ENCODE data around the gene RAB40C.

Gene RAB40C

DNA sequence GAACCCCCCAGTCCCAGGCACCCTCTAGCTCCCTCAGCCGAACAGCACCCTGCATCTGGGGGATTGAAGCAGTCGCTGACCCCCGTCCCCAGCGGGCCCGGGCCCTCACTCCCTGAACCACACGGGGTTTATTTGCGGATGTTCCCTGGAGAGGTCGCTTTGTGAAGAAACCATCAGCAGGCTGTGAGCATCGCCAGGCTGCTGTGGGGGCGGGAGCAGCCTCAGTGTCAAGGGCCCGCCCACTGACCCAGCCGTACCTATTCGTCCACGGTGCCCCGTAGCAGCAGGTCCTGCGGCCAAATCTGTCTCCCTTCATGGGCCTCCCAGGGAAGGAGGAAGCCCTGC, 6.4 kb upstream of the RAB40C start:
- no peak overlapping the region for H3K9ac ChIP-seq (ENCODE audit: low read length)
- no peak overlapping the region for H3K4me3 ChIP-seq (ENCODE audit: low read length)
- H3K27ac ChIP-seq (ENCODE audit: low read depth, low read length), result no peak overlapping the region
- H3K4me1 ChIP-seq (ENCODE audit: control insufficient read depth, insufficient read depth, low read length), result peaks cover 5% of the 10 kb centered on the region
- H3K27me3 ChIP-seq (ENCODE audit: control insufficient read depth, insufficient read depth, low read length), result peaks cover 4% of the 10 kb centered on the region
- H3K36me3 ChIP-seq (ENCODE audit: control insufficient read depth, insufficient read depth, low read length), result no peaks in the 10 kb centered on the region

DNA sequence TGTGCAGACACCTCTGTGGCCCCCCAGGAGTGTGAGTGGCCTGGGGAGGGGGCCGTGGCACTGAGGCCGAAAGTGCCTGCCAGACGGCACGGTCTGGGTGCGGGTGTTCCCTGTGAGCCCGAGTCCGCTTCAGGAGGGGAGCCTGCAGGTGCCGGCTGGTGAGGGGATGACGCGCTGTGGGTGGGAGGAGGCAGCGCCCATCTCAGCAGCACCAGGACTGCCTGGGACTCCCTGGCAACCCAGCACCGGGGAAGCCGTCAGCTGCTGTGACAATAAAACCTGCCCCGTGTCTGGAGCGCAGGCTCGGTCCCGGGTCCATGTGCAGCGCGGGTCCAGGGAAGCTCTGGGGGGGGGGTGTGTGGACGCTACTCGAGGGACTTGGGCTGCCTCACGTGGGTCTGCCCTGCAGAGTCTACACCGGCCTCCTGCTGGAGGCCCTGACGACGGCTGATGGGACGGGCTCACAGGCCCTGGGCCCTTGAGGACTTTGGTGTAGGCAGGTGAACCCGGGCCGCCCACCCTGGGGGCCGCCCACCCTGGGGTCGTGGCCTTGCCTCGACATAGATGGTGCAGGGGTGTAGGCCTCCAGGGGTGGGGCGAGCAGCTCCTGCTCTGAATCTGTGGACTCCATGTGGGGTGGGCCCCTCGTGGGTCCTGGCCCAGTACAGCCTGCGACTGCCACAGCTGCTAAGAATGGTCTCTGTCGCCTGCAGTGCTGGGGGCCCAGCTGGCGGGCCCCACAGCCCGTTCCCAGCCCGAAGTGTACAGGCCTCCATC, 5.9 kb upstream of the RAB40C start:
- H3K27me3 ChIP-seq (ENCODE audit: control insufficient read depth, insufficient read depth, low read length), result peaks cover 4% of the 10 kb centered on the region
- H3K27ac ChIP-seq (ENCODE audit: low read depth, low read length), result no peak overlapping the region
- H3K36me3 ChIP-seq (ENCODE audit: control insufficient read depth, insufficient read depth, low read length), result no peaks in the 10 kb centered on the region
- no peak overlapping the region for H3K9ac ChIP-seq (ENCODE audit: low read length)
- H3K4me3 ChIP-seq (ENCODE audit: low read length), result no peak overlapping the region
- H3K4me1 ChIP-seq (ENCODE audit: control insufficient read depth, insufficient read depth, low read length), result peaks cover 6% of the 10 kb centered on the region

DNA sequence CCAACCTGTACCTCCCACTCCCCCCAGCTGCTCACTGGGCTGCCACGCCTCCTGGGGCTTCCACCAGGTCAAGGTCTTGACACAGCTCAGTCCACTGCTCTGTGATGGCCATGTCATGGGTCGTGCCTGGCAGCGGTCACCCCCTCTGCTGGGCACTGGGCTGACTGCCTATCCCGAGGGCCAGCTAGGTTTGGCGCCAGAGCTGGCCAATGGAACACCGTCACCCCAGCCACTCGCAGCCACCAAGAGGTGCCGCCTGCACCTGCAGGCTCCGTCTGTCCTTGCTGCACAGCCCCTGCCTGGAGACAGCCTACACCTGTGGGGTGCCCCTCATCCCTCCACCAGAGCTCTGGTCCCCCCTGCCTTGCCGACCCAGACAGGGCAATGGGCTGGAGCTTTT, 4.5 kb upstream of the RAB40C start:
- H3K4me1 ChIP-seq (ENCODE audit: control insufficient read depth, insufficient read depth, low read length), result peaks cover 6% of the 10 kb centered on the region

DNA sequence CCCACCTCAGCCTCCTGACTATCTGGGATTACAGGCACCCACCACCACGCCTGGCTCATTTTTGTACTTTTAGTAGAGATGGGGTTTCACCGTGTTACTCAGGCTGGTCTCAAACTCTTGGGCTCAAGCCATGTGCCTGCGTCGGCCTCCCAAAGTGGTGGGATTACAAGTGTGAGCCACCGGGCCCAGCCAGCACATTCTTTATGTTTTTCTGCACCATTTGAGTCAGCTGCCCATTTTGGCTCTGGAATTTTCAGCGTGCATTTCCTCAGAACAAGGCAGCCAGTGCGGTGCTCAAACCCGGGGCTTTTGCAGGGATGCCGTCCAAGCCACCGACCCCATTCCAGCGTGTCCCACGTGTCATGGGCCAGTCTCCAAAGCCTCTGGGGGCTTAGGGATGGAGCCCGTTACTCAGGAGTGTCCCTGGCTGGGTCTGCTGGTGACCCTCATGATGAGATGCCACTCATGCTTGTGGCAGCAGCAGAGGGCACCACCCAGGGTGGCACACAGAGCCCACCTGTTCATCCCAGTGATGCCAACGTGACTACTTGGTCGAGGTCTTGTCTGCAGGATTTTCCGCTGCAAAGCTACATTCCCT, 3.7 kb upstream of the RAB40C start:
- H3K4me3 ChIP-seq (ENCODE audit: low read length), result no peak overlapping the region
- H3K4me1 ChIP-seq (ENCODE audit: control insufficient read depth, insufficient read depth, low read length), result peaks cover 13% of the 10 kb centered on the region
- H3K27me3 ChIP-seq (ENCODE audit: control insufficient read depth, insufficient read depth, low read length), result peaks cover 4% of the 10 kb centered on the region
- H3K27ac ChIP-seq (ENCODE audit: low read depth, low read length), result no peak overlapping the region
- no peaks in the 10 kb centered on the region for H3K36me3 ChIP-seq (ENCODE audit: control insufficient read depth, insufficient read depth, low read length)
- H3K9ac ChIP-seq (ENCODE audit: low read length), result no peak overlapping the region

More for the DNA sequence above, 4.5 kb upstream of the RAB40C start:
- no peak overlapping the region for H3K9ac ChIP-seq (ENCODE audit: low read length)
- H3K36me3 ChIP-seq (ENCODE audit: control insufficient read depth, insufficient read depth, low read length), result no peaks in the 10 kb centered on the region
- H3K27me3 ChIP-seq (ENCODE audit: control insufficient read depth, insufficient read depth, low read length), result peaks cover 4% of the 10 kb centered on the region
- H3K27ac ChIP-seq (ENCODE audit: low read depth, low read length), result no peak overlapping the region
- H3K4me3 ChIP-seq (ENCODE audit: low read length), result no peak overlapping the region

DNA sequence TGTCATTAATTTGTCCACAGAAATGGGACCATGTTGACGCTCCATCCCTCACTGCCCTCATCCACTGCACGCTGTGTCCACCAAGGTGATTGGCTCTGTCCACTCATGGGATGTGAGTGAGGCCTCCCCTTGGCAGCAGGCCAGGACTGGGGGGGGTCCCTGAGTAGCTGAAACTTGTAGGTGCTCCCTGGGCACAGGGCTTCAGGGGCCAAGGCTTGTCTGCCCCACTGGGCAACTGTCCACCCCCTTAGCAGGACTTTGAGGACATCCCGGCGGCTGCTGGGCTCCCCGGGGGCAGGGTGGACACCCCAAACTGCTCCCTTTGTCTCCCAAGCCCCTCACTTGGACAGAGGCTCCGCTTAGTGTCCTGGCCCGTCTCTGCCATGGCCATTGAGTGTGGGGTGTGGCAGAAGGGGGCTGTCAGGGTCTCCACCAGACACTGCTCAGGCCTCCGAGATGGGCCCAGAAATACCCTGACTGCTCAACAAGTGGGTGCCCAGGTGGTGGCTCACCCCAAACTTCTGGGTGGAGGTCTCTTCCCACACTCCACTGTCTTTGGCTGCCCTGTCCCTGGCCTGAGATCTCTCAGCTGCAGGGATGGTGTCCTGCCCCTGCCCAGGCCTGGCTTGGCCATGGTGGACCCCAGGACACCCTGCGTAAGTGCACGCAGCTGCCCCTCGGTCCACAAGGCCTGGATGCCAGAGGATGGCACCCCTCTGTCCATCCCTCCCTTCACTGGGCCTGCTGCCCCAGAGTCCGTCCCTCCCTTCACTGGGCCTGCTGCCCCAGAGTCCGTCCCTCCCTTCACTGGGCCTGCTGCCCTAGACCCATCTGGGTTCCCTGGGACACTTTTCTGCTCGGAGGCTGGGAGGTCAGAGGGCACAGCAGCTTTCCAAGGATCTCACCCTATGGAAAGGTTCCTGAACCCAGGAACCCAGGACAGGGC, 2.9 kb upstream of the RAB40C start:
- Histone ChIP-seq H3K36me3 (ENCODE audit: control insufficient read depth, insufficient read depth, low read length) (no peaks in the 10 kb centered on the region), H3K9ac (ENCODE audit: low read length) (no peak overlapping the region), H3K27me3 (ENCODE audit: control insufficient read depth, insufficient read depth, low read length) (peaks cover 4% of the 10 kb centered on the region), H3K4me1 (ENCODE audit: control insufficient read depth, insufficient read depth, low read length) (peaks cover 15% of the 10 kb centered on the region), H3K4me3 (ENCODE audit: low read length) (no peak overlapping the region), H3K27ac (ENCODE audit: low read depth, low read length) (no peak overlapping the region)

DNA sequence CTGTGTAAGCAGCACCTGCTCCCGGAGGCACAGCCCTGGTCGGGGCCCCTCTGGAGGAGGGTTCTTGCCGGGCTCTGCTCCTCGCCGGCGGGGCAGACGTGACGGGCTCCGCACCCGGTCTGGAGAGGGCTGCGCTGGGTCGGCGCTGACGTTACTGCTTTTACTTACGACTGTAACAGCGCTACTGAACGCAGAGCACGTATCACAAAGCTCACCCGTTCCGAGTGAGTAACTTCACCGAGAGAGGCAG, 1.3 kb upstream of the RAB40C start:
- H3K9ac ChIP-seq (ENCODE audit: low read length), result peak overlapping the region; percentile 6
- H3K27me3 ChIP-seq (ENCODE audit: control insufficient read depth, insufficient read depth, low read length), result peaks cover 4% of the 10 kb centered on the region
- H3K36me3 ChIP-seq (ENCODE audit: control insufficient read depth, insufficient read depth, low read length), result no peaks in the 10 kb centered on the region
- H3K27ac ChIP-seq (ENCODE audit: low read depth, low read length), result peak overlapping the region; percentile 97
- peak overlapping the region; percentile 83 for H3K4me3 ChIP-seq (ENCODE audit: low read length)
- H3K4me1 ChIP-seq (ENCODE audit: control insufficient read depth, insufficient read depth, low read length), result peaks cover 15% of the 10 kb centered on the region

DNA sequence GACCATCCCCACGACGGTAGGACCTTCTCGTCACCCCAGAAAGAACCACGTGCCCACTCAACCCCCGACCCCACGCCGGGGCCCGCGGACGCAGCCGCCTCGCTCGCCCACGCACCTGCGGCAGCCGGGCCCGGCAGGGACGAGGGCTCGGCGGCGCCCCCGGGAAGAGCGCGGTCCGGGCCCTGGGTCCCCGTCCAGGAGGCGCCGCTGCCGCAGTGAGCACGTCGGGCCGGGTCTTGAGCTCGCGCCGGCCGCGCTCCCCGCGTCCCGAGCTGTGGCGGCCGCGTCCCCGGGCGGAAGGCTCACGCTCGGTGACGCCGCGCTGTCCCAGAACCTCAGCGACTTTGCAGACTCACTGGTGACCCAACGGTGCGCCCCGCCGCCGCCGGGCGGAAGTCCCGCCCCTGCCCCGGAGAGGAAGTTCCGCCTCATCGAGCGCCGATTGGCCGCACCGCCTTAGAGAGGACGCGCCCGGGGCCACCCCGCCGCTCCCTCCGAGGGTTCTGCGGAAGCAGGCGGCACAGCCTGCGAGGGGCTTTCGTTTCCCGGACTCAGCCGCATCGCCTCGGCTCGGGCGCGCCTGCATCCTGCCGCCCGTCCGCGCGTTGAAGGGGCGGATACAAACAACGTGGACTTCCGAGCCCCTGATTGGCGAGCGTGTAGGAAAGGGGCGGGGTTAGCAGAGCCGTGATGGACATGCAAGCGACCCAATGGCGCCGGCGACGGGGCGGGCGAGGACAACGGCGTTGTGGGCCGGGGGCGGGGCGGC, 793 bp upstream of the RAB40C start:
- H3K36me3 ChIP-seq (ENCODE audit: control insufficient read depth, insufficient read depth, low read length), result no peaks in the 10 kb centered on the region
- peak overlapping the region; percentile 97 for H3K27ac ChIP-seq (ENCODE audit: low read depth, low read length)
- peaks cover 15% of the 10 kb centered on the region for H3K4me1 ChIP-seq (ENCODE audit: control insufficient read depth, insufficient read depth, low read length)

DNA sequence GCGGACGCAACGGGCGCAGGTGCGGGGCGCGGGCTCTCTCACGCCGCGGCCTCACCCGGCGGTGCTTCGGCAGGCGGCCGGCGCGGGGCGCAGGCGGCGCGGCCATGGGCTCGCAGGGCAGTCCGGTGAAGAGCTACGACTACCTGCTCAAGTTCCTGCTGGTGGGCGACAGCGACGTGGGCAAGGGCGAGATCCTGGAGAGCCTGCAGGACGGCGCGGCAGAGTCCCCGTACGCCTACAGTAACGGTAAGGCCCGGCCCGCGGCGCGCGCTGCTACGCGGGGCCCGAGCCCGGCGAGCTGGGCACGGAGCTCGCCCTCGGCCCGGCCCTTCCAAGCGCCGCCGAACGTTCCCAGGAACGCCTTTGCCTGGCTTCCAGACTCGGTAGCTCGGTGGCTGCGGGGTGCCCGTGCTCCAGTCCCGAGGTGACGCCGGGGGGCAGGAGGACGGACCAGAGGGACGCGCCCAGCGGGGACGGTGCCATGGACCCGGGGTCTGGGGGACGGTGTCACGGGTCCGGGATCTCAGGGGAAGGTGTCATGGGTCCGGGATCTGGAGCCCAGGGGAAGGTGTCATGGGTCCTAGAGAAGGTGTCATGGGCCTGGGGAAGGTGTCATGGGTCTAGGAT, 435 bp downstream of the RAB40C start:
- H3K4me1 ChIP-seq (ENCODE audit: control insufficient read depth, insufficient read depth, low read length), result peaks cover 15% of the 10 kb centered on the region

More for the DNA sequence above, 793 bp upstream of the RAB40C start:
- Histone ChIP-seq H3K27me3 (ENCODE audit: control insufficient read depth, insufficient read depth, low read length) (peaks cover 4% of the 10 kb centered on the region), H3K9ac (ENCODE audit: low read length) (peak overlapping the region; percentile 6), H3K4me3 (ENCODE audit: low read length) (peak overlapping the region; percentile 83)

DNA sequence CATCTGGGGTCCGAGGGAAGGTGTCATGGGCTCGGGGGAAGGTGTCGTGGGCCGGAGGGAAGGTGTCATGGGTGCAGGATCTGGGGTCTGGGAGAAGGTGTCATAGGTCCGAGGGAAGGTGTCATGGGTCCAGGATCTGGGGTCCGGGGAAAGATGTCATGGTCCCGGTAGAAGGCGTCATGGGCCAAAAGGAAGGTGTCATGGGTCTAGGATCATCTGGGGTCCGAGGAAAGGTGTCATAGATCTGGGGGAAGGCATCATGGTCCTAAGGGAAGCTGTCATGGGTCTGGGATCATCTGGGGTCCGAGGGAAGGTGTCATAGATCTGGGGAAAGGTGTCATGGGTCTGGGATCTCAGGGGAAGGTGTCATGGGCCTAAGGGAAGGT, 942 bp downstream of the RAB40C start:
- Histone ChIP-seq H3K4me3 (ENCODE audit: low read length) (peak overlapping the region; percentile 90), H3K27ac (ENCODE audit: low read depth, low read length) (peak overlapping the region; percentile 69), H3K36me3 (ENCODE audit: control insufficient read depth, insufficient read depth, low read length) (peaks cover 2% of the 10 kb centered on the region), H3K4me1 (ENCODE audit: control insufficient read depth, insufficient read depth, low read length) (peaks cover 15% of the 10 kb centered on the region), H3K9ac (ENCODE audit: low read length) (peak overlapping the region; percentile 94), H3K27me3 (ENCODE audit: control insufficient read depth, insufficient read depth, low read length) (no peaks in the 10 kb centered on the region)

More for the DNA sequence above, 435 bp downstream of the RAB40C start:
- peaks cover 2% of the 10 kb centered on the region for H3K36me3 ChIP-seq (ENCODE audit: control insufficient read depth, insufficient read depth, low read length)
- peak overlapping the region; percentile 94 for H3K9ac ChIP-seq (ENCODE audit: low read length)
- peak overlapping the region; percentile 69 for H3K27ac ChIP-seq (ENCODE audit: low read depth, low read length)
- H3K4me3 ChIP-seq (ENCODE audit: low read length), result peak overlapping the region; percentile 90
- peaks cover 3% of the 10 kb centered on the region for H3K27me3 ChIP-seq (ENCODE audit: control insufficient read depth, insufficient read depth, low read length)

DNA sequence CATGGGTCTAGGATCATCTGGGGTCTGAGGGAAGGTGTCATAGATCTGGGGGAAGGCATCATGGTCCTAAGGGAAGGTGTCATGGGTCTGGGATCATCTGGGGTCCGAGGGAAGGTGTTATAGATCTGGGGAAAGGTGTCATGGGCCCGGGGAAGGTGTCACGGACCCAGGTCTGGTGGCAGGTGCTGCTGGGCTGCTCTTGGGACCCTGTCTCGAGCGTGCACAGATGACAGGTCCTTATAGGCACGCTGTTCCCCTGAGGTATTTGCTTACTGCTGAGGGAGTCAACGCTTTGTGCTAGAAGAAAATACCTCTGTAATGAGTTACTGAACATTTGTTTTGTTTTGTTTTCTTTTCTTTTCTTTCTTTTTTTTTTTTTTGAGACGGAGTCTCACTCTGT, 1.4 kb downstream of the RAB40C start:
- H3K27ac ChIP-seq (ENCODE audit: low read depth, low read length), result no peak overlapping the region
- H3K4me1 ChIP-seq (ENCODE audit: control insufficient read depth, insufficient read depth, low read length), result peaks cover 15% of the 10 kb centered on the region
- H3K27me3 ChIP-seq (ENCODE audit: control insufficient read depth, insufficient read depth, low read length), result no peaks in the 10 kb centered on the region
- H3K36me3 ChIP-seq (ENCODE audit: control insufficient read depth, insufficient read depth, low read length), result peaks cover 2% of the 10 kb centered on the region
- H3K4me3 ChIP-seq (ENCODE audit: low read length), result peak overlapping the region; percentile 90
- peak overlapping the region; percentile 94 for H3K9ac ChIP-seq (ENCODE audit: low read length)

DNA sequence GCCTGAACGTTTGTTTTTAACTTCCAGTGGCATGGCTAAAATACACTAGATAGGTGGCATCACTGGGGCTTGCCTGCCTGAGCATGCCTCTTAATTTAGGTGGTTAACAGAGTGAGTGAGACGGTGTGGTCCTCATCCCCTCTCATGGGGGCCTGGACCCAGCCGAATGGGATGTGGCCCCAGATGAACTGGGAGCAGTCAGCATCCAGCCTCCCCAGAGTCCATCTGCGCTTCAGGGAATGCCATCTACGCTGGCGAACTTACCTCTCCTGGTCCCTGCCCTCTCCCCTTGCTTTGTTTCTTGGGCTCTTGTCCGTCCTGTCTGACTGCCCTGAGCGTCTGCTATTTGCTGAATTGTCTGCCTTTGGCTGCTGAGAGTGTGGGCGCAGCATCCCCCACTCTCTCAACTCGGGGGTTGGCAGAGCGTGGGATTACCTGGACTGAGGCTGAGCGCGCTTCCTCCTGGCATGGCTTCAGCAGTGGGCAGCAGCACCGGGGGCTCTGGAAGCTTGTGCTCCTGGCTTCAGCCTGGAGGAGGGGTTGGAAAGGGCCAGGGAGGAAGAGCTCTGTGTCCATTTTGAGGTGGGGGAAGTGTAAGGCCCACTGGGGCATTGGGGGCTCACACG, 2.1 kb downstream of the RAB40C start:
- no peaks in the 10 kb centered on the region for H3K27me3 ChIP-seq (ENCODE audit: control insufficient read depth, insufficient read depth, low read length)
- peak overlapping the region; percentile 27 for H3K9ac ChIP-seq (ENCODE audit: low read length)
- no peak overlapping the region for H3K27ac ChIP-seq (ENCODE audit: low read depth, low read length)
- peaks cover 15% of the 10 kb centered on the region for H3K4me1 ChIP-seq (ENCODE audit: control insufficient read depth, insufficient read depth, low read length)
- peaks cover 8% of the 10 kb centered on the region for H3K36me3 ChIP-seq (ENCODE audit: control insufficient read depth, insufficient read depth, low read length)
- peak overlapping the region; percentile 0 for H3K4me3 ChIP-seq (ENCODE audit: low read length)

Data from rectal smooth muscle tissue (tissue), 1 donor.